ENCODE results near the gene CCNB1IP1.

Gene CCNB1IP1

DNA sequence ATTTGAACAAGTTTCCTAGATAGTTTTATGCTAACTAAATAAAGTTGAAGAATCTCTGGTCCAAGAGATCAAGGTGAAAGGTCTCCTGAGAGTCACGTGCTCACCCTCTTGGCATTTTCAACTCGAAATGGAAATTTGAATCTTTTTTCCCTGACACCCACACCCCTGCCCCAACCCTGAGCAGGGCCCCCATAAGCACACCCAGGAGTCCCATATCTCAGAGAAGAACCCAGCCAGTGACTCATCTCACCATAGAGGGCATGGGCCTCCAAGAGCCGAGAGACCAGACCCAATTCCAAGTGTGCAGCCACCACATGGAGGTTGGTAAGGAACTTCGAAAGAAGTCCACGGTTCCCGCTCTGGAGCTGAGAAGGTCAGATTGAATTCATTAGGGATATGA lies 47.6 kb upstream of the CCNB1IP1 start:
- H3K27me3 ChIP-seq (ENCODE audit: insufficient read depth, low read length, poor library complexity, severe bottlenecking) = no peaks in the 10 kb centered on the region
- no peaks in the 10 kb centered on the region for H3K4me1 ChIP-seq (ENCODE audit: insufficient read depth, low read length, poor library complexity, severe bottlenecking)
- no peak overlapping the region for H3K4me2 ChIP-seq (ENCODE audit: low read depth, low read length, poor library complexity, severe bottlenecking)
- no peak overlapping the region for H2AFZ ChIP-seq (ENCODE audit: low read length)
- H3K4me3 ChIP-seq (ENCODE audit: low read length, poor library complexity, severe bottlenecking) = no peak overlapping the region
- H3K9me3 ChIP-seq (ENCODE audit: insufficient read depth, low read depth, low read length) = no peaks in the 10 kb centered on the region
- no peaks in the 10 kb centered on the region for H3K9me2 ChIP-seq (replicated peaks; ENCODE audit: low read depth, low read length)
- H3K9ac ChIP-seq (ENCODE audit: low read depth, low read length, poor library complexity, severe bottlenecking) = no peak overlapping the region
- H3F3A ChIP-seq (ENCODE audit: low read depth) = no peaks in the 10 kb centered on the region
- no peaks in the 10 kb centered on the region for H4K20me1 ChIP-seq (ENCODE audit: insufficient read depth, low read length, poor library complexity, severe bottlenecking)
- H3K36me3 ChIP-seq (ENCODE audit: insufficient read depth, low read length) = peaks cover 93% of the 10 kb centered on the region; the same call in 1 of the 2 replicates
- no peaks in the 10 kb centered on the region for H3K79me2 ChIP-seq (ENCODE audit: insufficient read depth, low read length)
- no peak for TF ChIP-seq EZH2phosphoT487 (IDR thresholded peaks at IDR 0.05; ENCODE audit: borderline replicate concordance)
- TF ChIP-seq, protein P1, sequence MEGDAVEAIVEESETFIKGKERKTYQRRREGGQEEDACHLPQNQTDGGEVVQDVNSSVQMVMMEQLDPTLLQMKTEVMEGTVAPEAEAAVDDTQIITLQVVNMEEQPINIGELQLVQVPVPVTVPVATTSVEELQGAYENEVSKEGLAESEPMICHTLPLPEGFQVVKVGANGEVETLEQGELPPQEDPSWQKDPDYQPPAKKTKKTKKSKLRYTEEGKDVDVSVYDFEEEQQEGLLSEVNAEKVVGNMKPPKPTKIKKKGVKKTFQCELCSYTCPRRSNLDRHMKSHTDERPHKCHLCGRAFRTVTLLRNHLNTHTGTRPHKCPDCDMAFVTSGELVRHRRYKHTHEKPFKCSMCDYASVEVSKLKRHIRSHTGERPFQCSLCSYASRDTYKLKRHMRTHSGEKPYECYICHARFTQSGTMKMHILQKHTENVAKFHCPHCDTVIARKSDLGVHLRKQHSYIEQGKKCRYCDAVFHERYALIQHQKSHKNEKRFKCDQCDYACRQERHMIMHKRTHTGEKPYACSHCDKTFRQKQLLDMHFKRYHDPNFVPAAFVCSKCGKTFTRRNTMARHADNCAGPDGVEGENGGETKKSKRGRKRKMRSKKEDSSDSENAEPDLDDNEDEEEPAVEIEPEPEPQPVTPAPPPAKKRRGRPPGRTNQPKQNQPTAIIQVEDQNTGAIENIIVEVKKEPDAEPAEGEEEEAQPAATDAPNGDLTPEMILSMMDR (conservative IDR thresholded peaks at IDR 0.05; ENCODE audit: low read length) = no peak

DNA sequence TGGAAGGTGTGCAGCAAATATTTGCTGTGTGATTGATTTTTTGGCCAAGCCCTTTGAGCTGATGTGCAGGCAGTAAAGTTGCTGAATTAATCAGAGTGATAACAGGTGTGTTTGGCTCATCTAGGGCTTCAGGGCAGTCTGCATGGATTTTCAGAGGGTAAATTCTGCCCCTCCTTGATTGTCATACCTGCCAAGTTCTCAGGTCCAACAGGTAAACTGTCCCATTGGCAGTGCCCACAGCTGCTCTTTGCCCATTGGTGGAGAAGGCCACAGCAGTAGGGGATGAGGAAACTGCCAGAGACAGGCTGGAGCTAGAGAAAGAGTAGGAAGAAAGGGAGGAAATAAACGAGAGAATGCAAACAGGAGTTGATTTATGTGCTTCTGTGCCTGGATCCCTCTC lies 46.7 kb upstream of the CCNB1IP1 start:
- H3K27me3 ChIP-seq (ENCODE audit: insufficient read depth, low read length, poor library complexity, severe bottlenecking) = no peaks in the 10 kb centered on the region
- no peaks in the 10 kb centered on the region for H3F3A ChIP-seq (ENCODE audit: low read depth)
- H3K36me3 ChIP-seq (ENCODE audit: insufficient read depth, low read length) = peaks cover 94% of the 10 kb centered on the region; the same call in 1 of the 2 replicates
- no peaks in the 10 kb centered on the region for H4K20me1 ChIP-seq (ENCODE audit: insufficient read depth, low read length, poor library complexity, severe bottlenecking)
- no peaks in the 10 kb centered on the region for H3K9me2 ChIP-seq (replicated peaks; ENCODE audit: low read depth, low read length)
- H3K9me3 ChIP-seq (ENCODE audit: insufficient read depth, low read depth, low read length) = no peaks in the 10 kb centered on the region
- no peak overlapping the region for H3K9ac ChIP-seq (ENCODE audit: low read depth, low read length, poor library complexity, severe bottlenecking)
- H3K4me1 ChIP-seq (ENCODE audit: insufficient read depth, low read length, poor library complexity, severe bottlenecking) = no peaks in the 10 kb centered on the region
- no peak overlapping the region for H3K4me2 ChIP-seq (ENCODE audit: low read depth, low read length, poor library complexity, severe bottlenecking)
- H2AFZ ChIP-seq (ENCODE audit: low read length) = no peak overlapping the region
- no peak overlapping the region for H3K4me3 ChIP-seq (ENCODE audit: low read length, poor library complexity, severe bottlenecking)
- TF ChIP-seq EZH2phosphoT487 (IDR thresholded peaks at IDR 0.05; ENCODE audit: borderline replicate concordance) = no peak
- TF ChIP-seq, protein P1 (conservative IDR thresholded peaks at IDR 0.05; ENCODE audit: low read length) = no peak
- no peaks in the 10 kb centered on the region for H3K79me2 ChIP-seq (ENCODE audit: insufficient read depth, low read length)

DNA sequence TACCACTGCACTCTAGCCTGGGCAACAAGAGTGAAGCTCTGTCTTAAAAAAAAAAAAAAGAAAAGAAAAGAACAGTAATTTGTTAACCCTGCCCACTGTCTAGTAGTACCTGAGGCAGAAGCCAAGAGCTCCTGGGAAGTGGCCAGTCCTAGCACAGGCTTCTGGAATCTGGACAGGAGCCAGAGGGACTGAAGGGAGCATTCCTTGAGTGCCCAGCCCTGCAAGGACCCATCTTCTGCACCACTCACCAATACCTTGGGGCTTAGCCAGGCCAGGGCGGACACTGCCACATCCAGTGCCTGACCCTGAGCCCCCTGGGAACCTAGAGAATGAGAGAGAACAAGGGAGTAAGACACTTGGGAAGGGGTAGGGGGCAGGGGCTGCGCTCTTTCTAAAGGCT lies 44.1 kb upstream of the CCNB1IP1 start:
- Histone ChIP-seq H3F3A (ENCODE audit: low read depth) (no peaks in the 10 kb centered on the region), H3K9me3 (ENCODE audit: insufficient read depth, low read depth, low read length) (no peaks in the 10 kb centered on the region), H3K27me3 (ENCODE audit: insufficient read depth, low read length, poor library complexity, severe bottlenecking) (no peaks in the 10 kb centered on the region), H3K36me3 (ENCODE audit: insufficient read depth, low read length) (peaks cover 93% of the 10 kb centered on the region; the same call in 1 of the 2 replicates), H4K20me1 (ENCODE audit: insufficient read depth, low read length, poor library complexity, severe bottlenecking) (no peaks in the 10 kb centered on the region), H3K4me2 (ENCODE audit: low read depth, low read length, poor library complexity, severe bottlenecking) (no peak overlapping the region), H3K9me2 (replicated peaks; ENCODE audit: low read depth, low read length) (no peaks in the 10 kb centered on the region), H2AFZ (ENCODE audit: low read length) (no peak overlapping the region), H3K4me1 (ENCODE audit: insufficient read depth, low read length, poor library complexity, severe bottlenecking) (no peaks in the 10 kb centered on the region), H3K9ac (ENCODE audit: low read depth, low read length, poor library complexity, severe bottlenecking) (no peak overlapping the region), H3K4me3 (ENCODE audit: low read length, poor library complexity, severe bottlenecking) (no peak overlapping the region), H3K79me2 (ENCODE audit: insufficient read depth, low read length) (no peaks in the 10 kb centered on the region)
- TF ChIP-seq, protein P1 (conservative IDR thresholded peaks at IDR 0.05; ENCODE audit: low read length) = no peak
- TF ChIP-seq EZH2phosphoT487 (IDR thresholded peaks at IDR 0.05; ENCODE audit: borderline replicate concordance) = no peak

Data from Loucy (cell line).